ENCODE results near the gene EPC1.
"Not testable (repeated sequence)": the region's sequence is repeated elsewhere in the genome, so short reads cannot be mapped to it uniquely, and the experiment has no call there.

The EPC1 gene

DNA sequence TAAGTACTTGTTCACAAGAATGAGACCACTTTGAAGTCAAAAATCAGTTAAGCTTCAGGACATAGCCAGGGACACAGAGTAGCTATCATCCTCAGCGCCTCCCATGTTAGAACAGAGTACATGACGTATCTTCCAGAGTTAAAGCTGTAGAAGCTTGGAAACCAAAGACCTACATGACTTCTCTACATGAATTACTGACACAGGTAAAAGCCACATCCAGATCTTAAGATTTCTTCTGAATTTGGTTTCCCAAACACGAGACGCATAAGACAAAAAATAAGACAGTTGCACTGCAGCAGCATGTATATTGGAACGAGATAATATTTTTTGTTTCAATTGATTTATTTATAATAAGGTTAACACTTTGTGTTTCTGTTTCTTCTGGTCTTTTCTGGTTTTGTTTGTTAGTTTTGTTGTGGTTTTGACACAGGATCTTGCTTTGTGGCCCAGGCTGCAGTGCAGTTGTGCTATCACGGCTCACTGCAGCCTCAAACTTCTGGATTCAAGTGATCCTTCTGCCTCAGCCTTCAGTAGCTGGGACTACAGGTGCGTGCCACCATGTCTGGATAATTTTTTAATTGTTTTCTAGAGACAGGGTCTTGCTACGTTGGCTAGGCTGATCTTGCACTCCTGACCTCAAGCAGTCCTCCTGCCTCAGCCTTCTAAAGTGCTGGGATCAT lies 10.2 kb upstream of the EPC1 start (continued):
- TF ChIP-seq, protein P1, sequence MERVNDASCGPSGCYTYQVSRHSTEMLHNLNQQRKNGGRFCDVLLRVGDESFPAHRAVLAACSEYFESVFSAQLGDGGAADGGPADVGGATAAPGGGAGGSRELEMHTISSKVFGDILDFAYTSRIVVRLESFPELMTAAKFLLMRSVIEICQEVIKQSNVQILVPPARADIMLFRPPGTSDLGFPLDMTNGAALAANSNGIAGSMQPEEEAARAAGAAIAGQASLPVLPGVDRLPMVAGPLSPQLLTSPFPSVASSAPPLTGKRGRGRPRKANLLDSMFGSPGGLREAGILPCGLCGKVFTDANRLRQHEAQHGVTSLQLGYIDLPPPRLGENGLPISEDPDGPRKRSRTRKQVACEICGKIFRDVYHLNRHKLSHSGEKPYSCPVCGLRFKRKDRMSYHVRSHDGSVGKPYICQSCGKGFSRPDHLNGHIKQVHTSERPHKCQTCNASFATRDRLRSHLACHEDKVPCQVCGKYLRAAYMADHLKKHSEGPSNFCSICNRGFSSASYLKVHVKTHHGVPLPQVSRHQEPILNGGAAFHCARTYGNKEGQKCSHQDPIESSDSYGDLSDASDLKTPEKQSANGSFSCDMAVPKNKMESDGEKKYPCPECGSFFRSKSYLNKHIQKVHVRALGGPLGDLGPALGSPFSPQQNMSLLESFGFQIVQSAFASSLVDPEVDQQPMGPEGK (CRISPR knock-in tag; IDR thresholded peaks at IDR 0.05; ENCODE audit: borderline replicate concordance), result no peak
- no peak for TF ChIP-seq ZNF565 (CRISPR knock-in tag; conservative IDR thresholded peaks at IDR 0.05; ENCODE audit: low read depth)
- no peak for TF ChIP-seq CSDC2 (CRISPR knock-in tag; IDR thresholded peaks at IDR 0.05)
- TF ChIP-seq ZNF8 (CRISPR knock-in tag; IDR thresholded peaks at IDR 0.05), result no peak
- TF ChIP-seq, protein P2, sequence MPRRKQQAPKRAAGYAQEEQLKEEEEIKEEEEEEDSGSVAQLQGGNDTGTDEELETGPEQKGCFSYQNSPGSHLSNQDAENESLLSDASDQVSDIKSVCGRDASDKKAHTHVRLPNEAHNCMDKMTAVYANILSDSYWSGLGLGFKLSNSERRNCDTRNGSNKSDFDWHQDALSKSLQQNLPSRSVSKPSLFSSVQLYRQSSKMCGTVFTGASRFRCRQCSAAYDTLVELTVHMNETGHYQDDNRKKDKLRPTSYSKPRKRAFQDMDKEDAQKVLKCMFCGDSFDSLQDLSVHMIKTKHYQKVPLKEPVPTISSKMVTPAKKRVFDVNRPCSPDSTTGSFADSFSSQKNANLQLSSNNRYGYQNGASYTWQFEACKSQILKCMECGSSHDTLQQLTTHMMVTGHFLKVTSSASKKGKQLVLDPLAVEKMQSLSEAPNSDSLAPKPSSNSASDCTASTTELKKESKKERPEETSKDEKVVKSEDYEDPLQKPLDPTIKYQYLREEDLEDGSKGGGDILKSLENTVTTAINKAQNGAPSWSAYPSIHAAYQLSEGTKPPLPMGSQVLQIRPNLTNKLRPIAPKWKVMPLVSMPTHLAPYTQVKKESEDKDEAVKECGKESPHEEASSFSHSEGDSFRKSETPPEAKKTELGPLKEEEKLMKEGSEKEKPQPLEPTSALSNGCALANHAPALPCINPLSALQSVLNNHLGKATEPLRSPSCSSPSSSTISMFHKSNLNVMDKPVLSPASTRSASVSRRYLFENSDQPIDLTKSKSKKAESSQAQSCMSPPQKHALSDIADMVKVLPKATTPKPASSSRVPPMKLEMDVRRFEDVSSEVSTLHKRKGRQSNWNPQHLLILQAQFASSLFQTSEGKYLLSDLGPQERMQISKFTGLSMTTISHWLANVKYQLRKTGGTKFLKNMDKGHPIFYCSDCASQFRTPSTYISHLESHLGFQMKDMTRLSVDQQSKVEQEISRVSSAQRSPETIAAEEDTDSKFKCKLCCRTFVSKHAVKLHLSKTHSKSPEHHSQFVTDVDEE (CRISPR knock-in tag; IDR thresholded peaks at IDR 0.05), result no peak

DNA sequence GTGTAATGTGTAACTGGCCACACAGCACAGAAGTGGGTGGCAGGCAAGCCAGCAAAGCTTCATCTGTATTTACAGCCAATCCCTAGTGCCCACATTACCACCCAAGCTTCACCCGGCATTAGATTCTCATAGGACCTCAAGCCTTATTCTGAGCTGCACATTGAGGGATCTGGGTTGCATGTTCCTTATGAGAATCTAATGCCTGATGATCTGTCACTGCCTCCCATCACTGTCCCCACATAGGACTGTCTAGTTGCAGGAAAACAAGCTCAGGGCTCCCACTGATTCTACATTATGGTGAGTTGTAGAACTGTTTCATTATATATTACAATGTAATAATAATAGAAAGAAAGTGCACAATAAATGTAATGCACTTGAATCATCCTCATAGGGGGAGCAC lies 7.7 kb upstream of the EPC1 start:
- not testable (repeated sequence) for ATAC-seq

DNA sequence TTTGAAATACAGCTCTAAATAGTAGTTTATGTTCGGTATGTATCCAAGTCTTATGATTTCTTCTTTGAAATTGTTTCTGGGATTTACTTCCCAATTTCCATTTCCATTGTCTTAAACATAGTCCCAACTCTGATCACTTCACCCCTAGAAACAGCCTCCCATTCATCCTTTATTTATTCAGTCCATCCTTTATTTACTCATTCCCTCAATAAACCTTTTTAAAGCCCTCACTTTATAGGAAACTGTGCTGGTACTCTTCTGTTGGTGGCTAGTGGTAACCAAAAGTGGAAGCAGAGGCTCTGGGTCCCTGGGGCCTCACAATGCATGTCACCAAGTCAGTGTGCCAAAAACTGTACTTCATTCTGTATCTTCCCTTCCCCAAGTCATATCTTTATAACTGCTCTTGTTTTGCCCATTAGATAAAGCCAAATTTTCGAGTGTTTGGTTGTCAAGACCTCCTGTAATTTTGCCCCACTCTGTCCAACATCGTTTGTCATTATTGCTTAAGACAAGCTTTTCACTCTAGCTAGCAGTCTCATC lies 3.9 kb upstream of the EPC1 start:
- no peak for ATAC-seq
- TF ChIP-seq ESRRG (CRISPR knock-in tag; IDR thresholded peaks at IDR 0.05) (no peak), BACH2 (CRISPR knock-in tag; IDR thresholded peaks at IDR 0.05; ENCODE audit: borderline replicate concordance) (no peak), ZNF565 (CRISPR knock-in tag; conservative IDR thresholded peaks at IDR 0.05; ENCODE audit: low read depth) (no peak), ZFP30 (CRISPR knock-in tag; IDR thresholded peaks at IDR 0.05) (no peak), RARB (CRISPR knock-in tag; IDR thresholded peaks at IDR 0.05) (no peak), ZNF70 (CRISPR knock-in tag; IDR thresholded peaks at IDR 0.05) (no peak), SNAI2 (CRISPR knock-in tag; IDR thresholded peaks at IDR 0.05) (no peak), GLIS3 (CRISPR knock-in tag; IDR thresholded peaks at IDR 0.05) (no peak), OSR1 (CRISPR knock-in tag; IDR thresholded peaks at IDR 0.05) (no peak), CSDC2 (CRISPR knock-in tag; IDR thresholded peaks at IDR 0.05) (no peak)
- TF ChIP-seq, protein P3, sequence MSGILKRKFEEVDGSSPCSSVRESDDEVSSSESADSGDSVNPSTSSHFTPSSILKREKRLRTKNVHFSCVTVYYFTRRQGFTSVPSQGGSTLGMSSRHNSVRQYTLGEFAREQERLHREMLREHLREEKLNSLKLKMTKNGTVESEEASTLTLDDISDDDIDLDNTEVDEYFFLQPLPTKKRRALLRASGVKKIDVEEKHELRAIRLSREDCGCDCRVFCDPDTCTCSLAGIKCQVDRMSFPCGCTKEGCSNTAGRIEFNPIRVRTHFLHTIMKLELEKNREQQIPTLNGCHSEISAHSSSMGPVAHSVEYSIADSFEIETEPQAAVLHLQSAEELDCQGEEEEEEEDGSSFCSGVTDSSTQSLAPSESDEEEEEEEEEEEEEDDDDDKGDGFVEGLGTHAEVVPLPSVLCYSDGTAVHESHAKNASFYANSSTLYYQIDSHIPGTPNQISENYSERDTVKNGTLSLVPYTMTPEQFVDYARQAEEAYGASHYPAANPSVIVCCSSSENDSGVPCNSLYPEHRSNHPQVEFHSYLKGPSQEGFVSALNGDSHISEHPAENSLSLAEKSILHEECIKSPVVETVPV (CRISPR knock-in tag; IDR thresholded peaks at IDR 0.05), result no peak
- TF ChIP-seq, protein P2 (CRISPR knock-in tag; IDR thresholded peaks at IDR 0.05), result no peak

DNA sequence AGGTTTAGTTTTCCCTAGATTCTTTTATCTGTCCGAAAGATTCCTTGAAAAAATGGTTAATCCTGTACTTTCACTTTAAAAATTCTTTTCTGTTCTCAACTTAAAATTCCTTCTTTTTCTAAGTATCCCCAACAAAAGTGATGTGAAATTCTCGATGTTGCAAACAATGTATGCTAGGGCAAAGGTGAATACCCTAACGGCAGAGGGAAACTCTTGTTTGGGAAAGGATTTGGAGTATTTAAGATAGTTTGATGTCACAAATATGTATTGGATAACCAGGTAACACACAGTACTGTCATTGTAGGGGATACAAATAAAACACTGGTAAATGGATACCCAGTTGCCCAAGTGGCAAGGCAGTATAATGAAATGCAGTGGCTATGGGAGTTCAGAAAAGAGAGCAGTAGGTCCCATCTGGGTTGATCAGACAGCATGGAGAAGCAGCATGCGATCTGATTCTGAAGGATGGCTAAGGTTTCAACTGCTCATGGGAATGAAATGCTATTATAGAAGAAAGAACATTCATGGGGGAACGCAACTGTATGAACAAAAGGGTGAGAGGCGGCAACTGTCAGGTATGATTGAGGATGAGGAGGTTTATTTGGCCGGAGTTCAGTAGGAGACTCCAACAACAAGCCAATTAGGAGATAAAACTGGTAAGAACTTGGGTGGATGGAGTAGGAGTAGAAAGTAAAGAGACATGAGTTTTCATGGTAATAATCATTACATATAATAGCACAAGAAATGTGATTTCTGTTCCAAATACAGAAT lies 3.2 kb upstream of the EPC1 start:
- TF ChIP-seq ZNF8 (CRISPR knock-in tag; IDR thresholded peaks at IDR 0.05), result no peak
- no peak for TF ChIP-seq ISL1 (CRISPR knock-in tag; IDR thresholded peaks at IDR 0.05)
- no peak for TF ChIP-seq ARNTL (CRISPR knock-in tag; IDR thresholded peaks at IDR 0.05; ENCODE audit: borderline replicate concordance, low read depth)
- no peak for TF ChIP-seq ZNF70 (CRISPR knock-in tag; IDR thresholded peaks at IDR 0.05)
- TF ChIP-seq, protein P3 (CRISPR knock-in tag; IDR thresholded peaks at IDR 0.05), result no peak
- TF ChIP-seq GLIS3 (CRISPR knock-in tag; IDR thresholded peaks at IDR 0.05), result no peak
- TF ChIP-seq, protein P1 (CRISPR knock-in tag; IDR thresholded peaks at IDR 0.05; ENCODE audit: borderline replicate concordance), result no peak
- TF ChIP-seq, protein P4, sequence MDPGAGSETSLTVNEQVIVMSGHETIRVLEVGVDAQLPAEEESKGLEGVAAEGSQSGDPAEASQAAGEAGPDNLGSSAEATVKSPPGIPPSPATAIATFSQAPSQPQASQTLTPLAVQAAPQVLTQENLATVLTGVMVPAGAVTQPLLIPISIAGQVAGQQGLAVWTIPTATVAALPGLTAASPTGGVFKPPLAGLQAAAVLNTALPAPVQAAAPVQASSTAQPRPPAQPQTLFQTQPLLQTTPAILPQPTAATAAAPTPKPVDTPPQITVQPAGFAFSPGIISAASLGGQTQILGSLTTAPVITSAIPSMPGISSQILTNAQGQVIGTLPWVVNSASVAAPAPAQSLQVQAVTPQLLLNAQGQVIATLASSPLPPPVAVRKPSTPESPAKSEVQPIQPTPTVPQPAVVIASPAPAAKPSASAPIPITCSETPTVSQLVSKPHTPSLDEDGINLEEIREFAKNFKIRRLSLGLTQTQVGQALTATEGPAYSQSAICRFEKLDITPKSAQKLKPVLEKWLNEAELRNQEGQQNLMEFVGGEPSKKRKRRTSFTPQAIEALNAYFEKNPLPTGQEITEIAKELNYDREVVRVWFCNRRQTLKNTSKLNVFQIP (CRISPR knock-in tag; IDR thresholded peaks at IDR 0.05; ENCODE audit: borderline replicate concordance, low read depth), result no peak
- no peak for ATAC-seq

Data from SK-N-SH treated with all-trans-retinoic acid at 6 μM for 48 hours (cell line).